Measurements from ENCODE around the gene ITGAD.
"Not testable (repeated sequence)": the region's sequence is repeated elsewhere in the genome, so short reads cannot be mapped to it uniquely, and the experiment has no call there.

The ITGAD gene

GRCh38 chr16:31435341-31436220 is 42.4 kb downstream of the ITGAD start:
- no peak for DNase-seq

DNA sequence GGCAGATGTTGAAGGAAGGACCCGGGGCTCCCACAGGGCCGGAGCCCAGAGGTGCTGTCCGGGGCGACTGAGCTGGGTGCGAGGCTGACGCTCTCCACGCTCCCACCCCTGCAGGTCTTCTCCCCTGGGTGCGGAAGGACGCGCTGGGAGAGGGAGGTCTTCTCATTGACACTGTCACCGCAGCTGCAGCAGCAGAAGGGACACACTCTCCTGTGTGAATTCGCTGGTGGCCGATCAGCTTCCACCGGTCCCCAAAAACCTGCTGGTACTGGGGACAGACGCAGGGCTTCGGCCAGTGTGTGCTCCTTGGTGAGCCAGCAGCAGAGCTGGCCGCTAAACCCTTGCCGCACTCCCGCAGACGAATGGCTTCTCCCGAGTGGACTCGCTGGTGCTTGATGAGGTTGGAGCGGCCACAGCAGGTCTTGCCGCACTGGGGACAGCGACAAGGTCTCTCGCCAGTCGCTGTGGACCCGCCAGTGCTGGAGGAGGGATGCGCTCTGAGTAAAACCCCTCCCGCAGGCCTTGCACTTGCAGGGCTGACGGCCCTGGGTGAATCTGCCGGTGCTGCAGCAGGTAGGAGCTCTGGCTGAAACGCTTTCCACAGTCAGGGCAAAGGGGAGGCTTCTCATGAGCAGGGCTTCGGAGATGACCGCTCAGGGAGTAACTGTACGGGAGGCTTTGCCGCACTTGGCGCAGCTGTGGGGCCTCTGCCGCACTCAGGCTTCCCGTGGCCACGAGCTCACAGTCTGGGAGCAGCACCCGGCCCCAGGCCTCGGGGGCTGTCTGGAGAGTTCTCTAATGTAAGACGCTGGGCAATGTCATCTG is 43.3 kb downstream of the ITGAD start:
- DNase-seq: no peak

- DNase-seq: no peak
Observed at GRCh38 chr16:31438414-31438813, 45.3 kb downstream of the ITGAD start.

GRCh38 chr16:31439023-31439422 is 45.9 kb downstream of the ITGAD start:
- not testable (repeated sequence) for DNase-seq

DNA sequence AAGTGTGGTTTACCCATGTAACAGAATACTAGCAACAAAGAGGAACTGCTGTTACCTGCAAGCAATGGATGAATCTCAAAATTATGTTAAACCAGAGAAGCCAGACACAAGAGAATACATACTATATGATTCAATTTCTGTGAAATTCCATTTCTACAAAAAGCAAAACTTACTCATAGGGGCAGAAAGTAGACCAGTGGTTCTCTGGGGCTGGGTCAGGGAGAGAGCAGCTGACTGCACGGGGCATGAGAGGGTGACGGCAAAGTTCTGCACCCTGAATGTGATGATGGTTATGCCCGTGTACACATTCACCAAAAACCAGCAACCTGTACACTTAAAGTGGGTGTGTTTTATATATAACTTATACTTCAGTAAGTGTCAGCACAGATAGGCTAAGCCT is 46.4 kb downstream of the ITGAD start:
- DNase-seq: no peak

DNA sequence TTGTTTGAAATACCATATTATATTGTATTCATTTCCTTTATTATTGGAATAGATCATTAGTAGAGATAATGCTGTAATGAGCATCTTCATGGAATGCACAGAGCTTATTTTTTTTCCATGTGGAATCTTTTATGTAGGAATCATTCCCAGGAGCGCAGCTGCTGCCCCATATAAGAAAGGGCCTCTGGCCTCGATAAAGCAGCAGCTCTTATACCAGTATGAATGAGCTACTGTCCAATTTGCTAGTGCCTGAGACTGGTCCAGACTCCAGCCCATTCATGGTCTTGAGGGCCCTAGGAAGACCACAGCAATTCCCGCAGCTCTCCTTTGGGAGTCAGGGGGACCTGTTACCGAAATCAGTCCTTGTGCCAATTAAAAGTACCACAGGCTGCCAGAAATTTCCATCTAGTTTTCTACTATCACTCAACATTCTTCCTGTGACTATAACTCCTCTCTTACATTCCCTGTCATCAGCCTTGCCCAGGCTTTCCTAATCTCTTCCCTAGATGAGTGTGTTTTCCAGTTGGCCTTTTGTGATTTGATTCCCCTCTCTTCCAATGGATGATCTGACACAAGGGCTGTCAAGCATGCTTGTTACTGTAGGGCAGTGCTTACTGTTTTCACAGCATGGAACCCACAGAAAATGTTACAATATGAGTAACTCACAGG is 47.5 kb downstream of the ITGAD start:
- DNase-seq: no peak

DNA sequence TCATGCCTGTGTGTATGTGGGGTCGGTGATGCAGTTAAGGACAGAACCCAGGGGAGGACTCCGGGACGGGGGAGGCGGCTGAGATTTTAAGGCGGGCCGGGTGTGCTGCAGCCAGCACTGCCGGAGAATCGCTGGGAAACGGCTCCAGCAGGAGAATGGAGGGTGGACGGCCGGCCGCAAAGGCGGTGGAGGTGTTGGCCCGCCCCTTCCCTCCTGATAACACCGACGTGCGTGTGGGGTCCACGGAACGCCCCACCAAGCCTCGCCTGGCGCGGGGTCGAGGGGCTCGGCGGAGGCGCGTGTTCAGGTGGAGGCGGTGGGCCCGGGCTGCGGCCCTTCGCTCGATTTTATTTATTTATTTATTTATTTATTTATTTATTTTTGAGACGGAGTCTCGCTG is 48.8 kb downstream of the ITGAD start:
- no peak for DNase-seq

DNA sequence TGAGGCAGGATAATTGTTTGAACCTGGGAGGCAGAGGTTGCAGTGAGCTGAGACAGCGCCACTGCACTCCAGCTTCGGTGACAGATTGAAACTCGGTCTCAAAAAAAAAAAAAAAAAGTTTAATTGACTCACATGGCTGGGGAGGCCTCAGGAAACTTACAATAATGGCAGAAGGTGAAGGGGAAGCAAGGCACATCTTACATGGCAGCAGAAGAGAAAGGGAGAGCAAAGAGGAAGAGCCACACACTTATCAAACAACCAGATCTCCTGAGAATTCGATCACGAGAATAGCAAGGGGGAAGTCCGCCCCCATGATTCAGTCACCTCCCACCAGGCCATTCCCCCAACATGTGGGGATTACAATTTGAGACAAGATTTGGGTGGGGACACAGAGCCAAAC is 52.8 kb downstream of the ITGAD start:
- not testable (repeated sequence) for DNase-seq

GRCh38 chr16:31451201-31451600 is 58.1 kb downstream of the ITGAD start:
- DNase-seq: no peak

DNA sequence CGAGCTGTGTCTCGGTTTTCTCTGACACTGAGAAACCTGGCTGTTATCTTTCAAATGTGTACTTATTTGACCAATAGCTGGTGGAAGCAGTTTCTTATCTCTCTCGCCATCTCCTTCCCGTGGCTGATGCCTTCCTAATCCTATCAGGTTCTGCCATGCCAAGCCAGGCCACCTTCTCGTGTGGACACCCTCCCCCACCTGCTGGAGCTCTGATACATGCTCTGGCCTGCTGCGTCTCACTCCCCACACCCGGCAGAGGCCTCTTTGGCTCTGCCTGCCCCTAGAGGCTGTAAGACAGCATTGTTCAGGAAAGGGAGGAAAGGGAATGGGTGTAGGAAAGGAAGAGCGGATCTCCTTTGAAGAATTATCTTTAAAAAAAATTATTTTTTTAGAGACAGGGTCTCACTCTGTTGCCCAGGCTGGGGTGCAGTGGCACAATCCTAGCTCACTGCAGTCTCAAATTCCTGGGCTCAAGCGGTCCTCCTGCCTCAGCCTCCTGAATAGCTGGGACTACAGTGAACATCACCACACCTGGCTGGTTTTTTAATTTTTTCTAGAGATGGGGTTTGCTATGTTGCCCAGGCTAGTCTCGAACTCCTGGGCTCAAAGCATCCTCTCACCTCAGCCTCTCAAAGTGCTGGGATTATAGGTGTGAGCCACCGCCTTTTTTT is 58.7 kb downstream of the ITGAD start:
- DNase-seq: no peak

DNA sequence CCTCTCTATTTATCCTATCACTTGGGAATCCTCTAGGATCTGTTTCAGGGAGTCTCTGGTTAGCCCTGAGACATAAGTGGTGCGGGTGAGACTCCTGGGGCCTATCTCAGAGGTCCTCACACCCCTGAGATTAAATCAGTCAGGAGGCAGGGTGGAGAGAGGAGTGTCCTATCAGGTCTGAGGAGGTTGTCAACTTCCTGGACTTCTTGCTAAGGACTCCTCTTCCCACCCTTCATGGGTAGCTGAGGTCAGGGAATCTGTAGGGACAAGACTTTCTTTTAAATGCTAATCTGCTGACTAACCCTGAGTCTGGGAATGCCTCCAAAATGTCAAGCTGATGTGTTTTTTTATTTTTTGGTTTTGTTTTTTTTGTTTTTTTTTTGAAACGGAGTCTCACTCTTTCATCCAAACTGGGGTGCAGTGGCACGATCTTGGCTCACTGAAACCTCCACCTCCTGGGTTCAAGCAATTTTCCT is 59.5 kb downstream of the ITGAD start:
- DNase-seq: no peak

- DNase-seq: no peak
Observed at GRCh38 chr16:31453255-31454204, 60.4 kb downstream of the ITGAD start.

- no peak for DNase-seq
Observed at GRCh38 chr16:31455601-31456314, 62.6 kb downstream of the ITGAD start.

- DNase-seq: no peak
Observed at GRCh38 chr16:31456988-31457360, 63.8 kb downstream of the ITGAD start.

DNA sequence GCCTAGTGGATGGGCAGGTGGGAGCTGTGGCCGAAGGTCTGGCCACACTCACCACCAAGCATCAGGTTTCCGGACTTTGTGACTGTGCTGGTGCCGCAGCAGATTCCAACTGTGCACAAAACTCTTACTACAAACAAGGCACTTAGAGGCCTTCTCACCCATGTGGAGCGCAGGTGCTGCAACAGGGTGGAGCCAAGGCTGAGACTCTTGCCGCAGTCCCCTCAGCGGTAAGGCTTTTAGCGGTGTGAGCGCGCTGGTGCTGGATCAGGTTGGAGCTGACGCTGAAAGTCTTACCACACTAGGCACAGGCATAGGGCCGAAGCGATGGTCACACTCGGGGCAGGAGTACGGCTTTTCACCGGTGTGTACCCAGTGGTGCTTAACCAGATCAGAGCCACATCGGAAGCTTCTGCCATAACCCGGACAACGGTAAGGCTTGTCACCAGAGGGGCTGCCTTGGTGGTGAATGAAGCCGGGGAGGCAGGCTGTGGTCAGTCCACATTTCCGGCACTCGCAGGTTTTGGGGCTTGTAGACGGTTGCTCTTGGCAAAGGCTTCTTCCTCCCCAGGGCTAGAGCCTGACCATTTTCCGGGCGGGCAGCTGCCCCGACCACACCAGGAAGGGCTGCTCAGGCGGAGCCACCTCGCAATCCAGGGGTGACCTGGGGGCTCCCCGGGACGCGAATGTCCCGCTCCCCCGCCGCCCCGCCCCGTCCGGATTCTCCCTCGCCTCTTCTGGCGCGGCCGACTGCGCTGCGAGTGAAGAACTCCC is 65.1 kb downstream of the ITGAD start:
- DNase-seq: peak; percentile 85

GRCh38 chr16:31458844-31459686 is 65.9 kb downstream of the ITGAD start, which contains the start of gene ARMC5:
TSS of gene ARMC5 (plus strand) at chr16:31459501. CDS start at chr16:31459525, 24 bp downstream.
- DNase-seq: peak; percentile 96

GRCh38 chr16:31459687-31460581 is 66.8 kb downstream of the ITGAD start:
- DNase-seq: peak; percentile 100

DNA sequence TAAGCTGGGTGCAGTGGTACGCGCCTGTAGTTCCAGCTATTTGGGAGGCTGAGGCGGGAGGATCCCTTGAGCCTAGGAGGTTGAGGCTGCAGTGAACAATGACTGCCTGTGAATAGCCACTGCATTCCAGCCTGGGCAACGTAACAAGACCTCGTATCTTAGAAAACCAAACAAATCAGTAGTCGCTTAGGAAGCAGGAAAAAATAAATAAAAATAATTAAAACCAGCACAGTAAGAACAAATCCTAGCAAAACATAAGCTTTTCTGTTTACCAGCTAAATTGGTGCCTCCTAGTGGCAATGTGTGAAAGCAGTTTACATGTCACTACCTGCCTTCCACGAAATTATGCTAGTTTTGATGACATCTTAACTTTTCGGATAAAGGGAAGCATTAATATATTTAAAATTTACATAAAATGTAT is 67.5 kb downstream of the ITGAD start:
- DNase-seq: no peak

Measured in NK-92 treated with Interleukin-12 subunit alpha and Interleukin-12 subunit beta, amount 100 ng/mL, for 24 hours (cell line).